CD14-positive monocyte (primary cell): Measurements from ENCODE around the gene KRTAP2-2. TPM values are rescaled to one million over a fixed set of nuclear protein-coding genes. Genes with fewer than 3 reads are reported as not detected.
"Not testable (repeated sequence)": the region's sequence is repeated elsewhere in the genome, so short reads cannot be mapped to it uniquely, and the experiment has no call there.

ENCODE experiments used
- DNase-seq, 3 donors: peaks; one replicate each; pipeline ENCODE4 v3.0.0-alpha.2; 2011 to 2022
- H2AFZ ChIP-seq: 2 replicates; pipeline ENCODE4 v1.6.0; 2012; ENCODE audit warnings: mild to moderate bottlenecking, low read depth, low read length, inconsistent platforms; ENCODE audit not compliant: insufficient read depth, poor library complexity, severe bottlenecking
- H3K27ac ChIP-seq, 2 donors: 1 replicate in 1 of 2; 2 replicates in 1 of 2; pipeline ENCODE4 v1.5.1; 2012 to 2013; ENCODE audit warnings: low read length in 2 of 2, control low read depth in 1 of 2, inconsistent platforms in 1 of 2, low read depth in 1 of 2, mild to moderate bottlenecking in 1 of 2
- H3K27me3 ChIP-seq, 2 donors: one replicate each; pipeline versions ENCODE4 v1.6.0 to v1.6.1; 2011 to 2013; ENCODE audit warnings: low read length in 2 of 2; ENCODE audit not compliant: control insufficient read depth in 2 of 2, insufficient read depth in 2 of 2
- H3K36me3 ChIP-seq, 2 donors: replicated peaks in 1 of 2; 1 replicate in 1 of 2; 2 replicates in 1 of 2; pipeline versions ENCODE4 v1.5.1 to v1.6.1; 2012 to 2013; ENCODE audit warnings: low read length in 2 of 2, control low read depth in 1 of 2, inconsistent platforms in 1 of 2, mild to moderate bottlenecking in 1 of 2; ENCODE audit not compliant: insufficient read depth in 2 of 2, control insufficient read depth in 1 of 2
- H3K4me1 ChIP-seq, 2 donors: 1 replicate in 1 of 2; 2 replicates in 1 of 2; pipeline versions ENCODE4 v1.5.1 to v1.6.1; 2012 to 2013; ENCODE audit warnings: low read length in 2 of 2, control low read depth in 1 of 2, inconsistent platforms in 1 of 2, mild to moderate bottlenecking in 1 of 2, moderate library complexity in 1 of 2; ENCODE audit not compliant: insufficient read depth in 2 of 2, control insufficient read depth in 1 of 2
- H3K4me2 ChIP-seq: replicated peaks from 2 replicates; pipeline ENCODE3; 2012; ENCODE audit warnings: low read length, moderate library complexity, mild to moderate bottlenecking; ENCODE audit not compliant: poor library complexity, severe bottlenecking; ENCODE audit errors: extremely low read depth
- H3K4me3 ChIP-seq, 3 experiments: fragments of 200-600 bp in 1 of 3; sonication (generic) in 1 of 3; replicated peaks in 1 of 3; 1 replicate in 2 of 3; 2 replicates in 1 of 3; pipeline ENCODE4 v1.5.1; 2011 to 2013; ENCODE audit warnings: low read length in 3 of 3, mild to moderate bottlenecking in 3 of 3, control low read depth in 2 of 3, low read depth in 2 of 3, inconsistent platforms in 1 of 3, moderate library complexity in 1 of 3
- H3K79me2 ChIP-seq: 2 replicates; pipeline ENCODE4 v1.6.0; 2012; ENCODE audit warnings: mild to moderate bottlenecking, control low read depth, inconsistent platforms, low read length, moderate library complexity; ENCODE audit not compliant: insufficient read depth
- H3K9ac ChIP-seq: 2 replicates; pipeline ENCODE4 v1.6.0; 2017; ENCODE audit warnings: low read length, mild to moderate bottlenecking; ENCODE audit not compliant: insufficient read depth, poor library complexity, severe bottlenecking
- H3K9me3 ChIP-seq, 2 donors: replicated peaks in 1 of 2; 1 replicate in 1 of 2; 2 replicates in 1 of 2; pipeline versions ENCODE4 v1.5.1 to v1.6.1; 2012 to 2013; ENCODE audit warnings: low read length in 2 of 2, control low read depth in 1 of 2; ENCODE audit not compliant: control insufficient read depth in 1 of 2, insufficient read depth in 1 of 2
- H4K20me1 ChIP-seq: 2 replicates; pipeline ENCODE4 v1.6.0; 2012; ENCODE audit warnings: mild to moderate bottlenecking, low read length, control low read depth, moderate library complexity; ENCODE audit not compliant: insufficient read depth
- H3K27ac Mint-ChIP-seq, 7 donors: one replicate each; pipeline ENCODE4 v1.8.0; 2020; ENCODE audit warnings: mild to moderate bottlenecking in 7 of 7, mixed read lengths in 7 of 7, moderate library complexity in 6 of 7, inconsistent platforms in 2 of 7
- H3K27me3 Mint-ChIP-seq, 3 donors: one replicate each; pipeline ENCODE4 v1.8.0; 2021 to 2022; ENCODE audit warnings: low read depth in 3 of 3, mild to moderate bottlenecking in 3 of 3, mixed read lengths in 3 of 3, moderate library complexity in 3 of 3, inconsistent platforms in 1 of 3
- H3K36me3 Mint-ChIP-seq, 2 donors: one replicate each; pipeline ENCODE4 v1.8.0; 2020; ENCODE audit warnings: mixed read lengths in 2 of 2, inconsistent platforms in 1 of 2, mild to moderate bottlenecking in 1 of 2
- H3K4me1 Mint-ChIP-seq: one replicate; pipeline ENCODE4 v1.8.0; 2020; ENCODE audit warnings: mild to moderate bottlenecking, mixed read lengths
- H3K4me3 Mint-ChIP-seq, 2 donors: one replicate each; pipeline ENCODE4 v1.8.0; 2020; ENCODE audit warnings: mild to moderate bottlenecking in 2 of 2, mixed read lengths in 2 of 2, moderate library complexity in 1 of 2
- H3K9me3 Mint-ChIP-seq, 7 donors: one replicate each; pipeline ENCODE4 v1.8.0; 2020 to 2022; ENCODE audit warnings: mixed read lengths in 7 of 7, mild to moderate bottlenecking in 6 of 7, moderate library complexity in 6 of 7, inconsistent platforms in 2 of 7
- CTCF ChIP-seq: fragments of 200-600 bp; IDR thresholded peaks from one replicate; pipeline ENCODE4 v1.8.0; 2022; ENCODE audit warnings: antibody characterized with exemption, mild to moderate bottlenecking
- WGBS: methylation state at CpG from one replicate; pipeline ENCODE4 v1.1.5; 2013; ENCODE audit warnings: missing lambda C conversion rate; ENCODE audit not compliant: insufficient coverage; 5-methylcytosine and 5-hydroxymethylcytosine counted together
- intact Hi-C, 2 donors: fragments of 100-400 bp; cut with micrococcal nuclease; formaldehyde crosslinking; loops; one replicate each; pipeline versions ENCODE4 v1.15.0 to v1.15.1; 2023
- polyA plus RNA-seq, 3 donors: library from polyadenylated mRNA; depleted of rRNA in 1 of 3; unstranded in 2 of 3; stranded (reverse) in 1 of 3; fragments of 300-500 nt in 2 of 3; fragments of >200 nt in 1 of 3; fragmentation: Illumina TruSeq in 2 of 3; gene quantifications; 1 replicate in 2 of 3; 2 replicates in 1 of 3; pipeline ENCODE4 v1.2.3, GENCODE V29; 2012 to 2021

Gene KRTAP2-2
- polyA plus RNA-seq, 3 donors: not detected

- TF ChIP-seq CTCF: no peak
- H3K4me1 Mint-ChIP-seq: no peaks in the 10 kb centered on the region
- H3K27ac ChIP-seq: no peak overlapping the region
- H3K9me3 ChIP-seq: no peaks in the 10 kb centered on the region
- peaks cover 6 to 10% of the 10 kb centered on the region in 2 donors for H3K27me3 ChIP-seq
- DNase-seq: no peak
- H3K9ac ChIP-seq: no peak overlapping the region
- no peak overlapping the region for H3K4me2 ChIP-seq
- H3K9me3 Mint-ChIP-seq: peaks cover 0 to 4% (median 0%) of the 10 kb centered on the region in 7 donors
- H2AFZ ChIP-seq: no peak overlapping the region
- no peak overlapping the region for H3K4me3 ChIP-seq
- no peaks in the 10 kb centered on the region for H3K36me3 ChIP-seq
- H3K36me3 Mint-ChIP-seq: no peaks in the 10 kb centered on the region
- WGBS: 20% methylated on average over 1 of the region's 2 CpGs
- no peak overlapping the region for H3K27ac Mint-ChIP-seq
- H4K20me1 ChIP-seq: no peaks in the 10 kb centered on the region
- H3K79me2 ChIP-seq: no peaks in the 10 kb centered on the region
- intact Hi-C loops: no loop called here
- peaks cover 14 to 36% (median 20%) of the 10 kb centered on the region in 3 donors for H3K27me3 Mint-ChIP-seq
- no peaks in the 10 kb centered on the region for H3K4me1 ChIP-seq
- no peak overlapping the region for H3K4me3 Mint-ChIP-seq
Observed at GRCh38 chr17:41049110-41049509, 5.9 kb downstream of the KRTAP2-2 start.

GRCh38 chr17:41048441-41048840, 6.6 kb downstream of the KRTAP2-2 start:
- Histone ChIP-seq H3K36me3 (no peaks in the 10 kb centered on the region), H3K79me2 (no peaks in the 10 kb centered on the region), H4K20me1 (no peaks in the 10 kb centered on the region), H3K27ac (no peak overlapping the region), H3K4me1 (no peaks in the 10 kb centered on the region), H3K9me3 (no peaks in the 10 kb centered on the region), H3K4me3 (no peak overlapping the region), H3K27me3 (peaks cover 6 to 10% of the 10 kb centered on the region in 2 donors), H2AFZ (no peak overlapping the region), H3K4me2 (no peak overlapping the region), H3K9ac (no peak overlapping the region)
- Mint-ChIP-seq H3K27me3 (peaks cover 14 to 36% (median 22%) of the 10 kb centered on the region in 3 donors), H3K4me1 (no peaks in the 10 kb centered on the region), H3K27ac (no peak overlapping the region), H3K36me3 (no peaks in the 10 kb centered on the region), H3K4me3 (peak overlapping the region in 1 of 2 donors; percentile 7), H3K9me3 (peaks cover 0 to 7% (median under 1%) of the 10 kb centered on the region in 7 donors)
- WGBS: 80% methylated on average over 1 of the region's 7 CpGs
- intact Hi-C loops: no loop called here
- TF ChIP-seq CTCF: no peak
- DNase-seq: no peak

- intact Hi-C loops, H3K4me1 Mint-ChIP-seq: not testable (repeated sequence)
Observed at GRCh38 chr17:41046735-41047465, 8.1 kb downstream of the KRTAP2-2 start, which contains the start of gene KRTAP2-1. Gene KRTAP2-1, minus strand, starts transcription at chr17:41047316. Its CDS starts 49 bp downstream, at chr17:41047267.

More at GRCh38 chr17:41046735-41047465, 8.1 kb downstream of the KRTAP2-2 start, which contains the start of gene KRTAP2-1:
- not testable (repeated sequence) for H3K4me2 ChIP-seq, H3K9me3 ChIP-seq, H3K79me2 ChIP-seq, DNase-seq, H3K4me3 ChIP-seq, H3K9me3 Mint-ChIP-seq, H3K36me3 ChIP-seq, H3K36me3 Mint-ChIP-seq, H3K27ac ChIP-seq, H2AFZ ChIP-seq, H3K4me1 ChIP-seq, H4K20me1 ChIP-seq, H3K9ac ChIP-seq
- H3K27me3 ChIP-seq: peaks cover 6 to 10% of the 10 kb centered on the region in 2 donors
- Mint-ChIP-seq H3K27ac (peak within 1 kb of the TSS in 1 of 7 donors; percentile 60), H3K4me3 (peak within 1 kb of the TSS in 1 of 2 donors; percentile 26), H3K27me3 (peaks cover 14 to 36% (median 22%) of the 10 kb centered on the region in 3 donors)
- 76% methylated on average over 5 of the region's 33 CpGs for WGBS
